NCI-H187 treated with DMSO at 0.1 percent for 48 hours (cell line): Measurements from ENCODE around the gene SLC35D3.
"Not testable (repeated sequence)": the region's sequence is repeated elsewhere in the genome, so short reads cannot be mapped to it uniquely, and the experiment has no call there.

ENCODE experiments used
- DNase-seq: peaks from one replicate; lab custom pipeline; 2025; lab: John Stamatoyannopoulos, UW

Gene SLC35D3, protein sequence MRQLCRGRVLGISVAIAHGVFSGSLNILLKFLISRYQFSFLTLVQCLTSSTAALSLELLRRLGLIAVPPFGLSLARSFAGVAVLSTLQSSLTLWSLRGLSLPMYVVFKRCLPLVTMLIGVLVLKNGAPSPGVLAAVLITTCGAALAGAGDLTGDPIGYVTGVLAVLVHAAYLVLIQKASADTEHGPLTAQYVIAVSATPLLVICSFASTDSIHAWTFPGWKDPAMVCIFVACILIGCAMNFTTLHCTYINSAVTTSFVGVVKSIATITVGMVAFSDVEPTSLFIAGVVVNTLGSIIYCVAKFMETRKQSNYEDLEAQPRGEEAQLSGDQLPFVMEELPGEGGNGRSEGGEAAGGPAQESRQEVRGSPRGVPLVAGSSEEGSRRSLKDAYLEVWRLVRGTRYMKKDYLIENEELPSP

DNA sequence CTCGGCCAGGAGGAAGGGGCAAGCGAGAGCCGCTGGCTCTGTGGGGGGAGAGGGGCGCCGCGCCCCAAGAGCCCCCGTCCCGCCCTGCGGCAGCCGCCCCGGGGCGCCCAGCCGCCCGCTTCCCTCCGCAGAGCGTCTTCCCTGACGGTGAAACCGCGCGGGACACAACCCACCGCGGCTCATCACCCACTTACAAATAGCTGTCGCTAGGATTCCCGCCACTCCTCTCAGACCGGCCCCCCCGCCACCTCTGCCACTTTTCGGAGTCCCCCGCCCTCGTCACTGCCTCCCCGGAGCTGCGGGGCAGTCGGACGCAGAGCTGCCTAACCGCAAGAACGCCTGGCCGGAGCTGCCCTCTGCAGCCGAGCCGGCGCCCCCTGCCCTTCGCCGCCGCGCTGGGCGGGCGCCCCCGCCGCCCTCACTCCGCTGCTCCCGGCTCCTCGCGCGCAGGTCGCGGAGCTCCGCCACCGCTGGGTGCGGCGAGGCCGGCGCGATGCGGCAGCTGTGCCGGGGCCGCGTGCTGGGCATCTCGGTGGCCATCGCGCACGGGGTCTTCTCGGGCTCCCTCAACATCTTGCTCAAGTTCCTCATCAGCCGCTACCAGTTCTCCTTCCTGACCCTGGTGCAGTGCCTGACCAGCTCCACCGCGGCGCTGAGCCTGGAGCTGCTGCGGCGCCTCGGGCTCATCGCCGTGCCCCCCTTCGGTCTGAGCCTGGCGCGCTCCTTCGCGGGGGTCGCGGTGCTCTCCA lies at the start of gene SLC35D3:
TSS of gene SLC35D3 (plus strand) at position 366 of the 749 bp plus-strand sequence. CDS start at position 494, 128 bp downstream.
- no peak for DNase-seq

- DNase-seq = no peak
Measured at GRCh38 chr6:136873748-136874147, 48.4 kb upstream of the SLC35D3 start.

DNA sequence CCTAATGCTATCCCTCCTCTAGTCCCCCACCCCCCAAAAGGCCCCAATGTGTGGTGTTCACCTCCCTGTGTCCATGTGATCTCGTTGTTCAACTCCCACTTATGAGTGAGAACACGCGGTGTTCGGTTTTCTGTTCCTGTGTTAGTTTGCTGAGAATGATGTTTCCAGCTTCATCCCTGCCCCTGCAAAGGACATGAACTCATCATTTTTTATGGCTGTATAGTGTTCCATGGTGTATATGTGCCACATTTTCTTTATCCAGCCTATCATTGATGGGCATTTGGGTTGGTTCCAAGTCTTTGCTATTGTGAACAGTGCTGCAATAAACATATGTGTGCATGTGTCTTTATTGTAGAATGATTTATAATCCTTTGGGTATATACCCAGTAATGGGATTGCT lies 45.6 kb upstream of the SLC35D3 start:
- not testable (repeated sequence) for DNase-seq

DNA sequence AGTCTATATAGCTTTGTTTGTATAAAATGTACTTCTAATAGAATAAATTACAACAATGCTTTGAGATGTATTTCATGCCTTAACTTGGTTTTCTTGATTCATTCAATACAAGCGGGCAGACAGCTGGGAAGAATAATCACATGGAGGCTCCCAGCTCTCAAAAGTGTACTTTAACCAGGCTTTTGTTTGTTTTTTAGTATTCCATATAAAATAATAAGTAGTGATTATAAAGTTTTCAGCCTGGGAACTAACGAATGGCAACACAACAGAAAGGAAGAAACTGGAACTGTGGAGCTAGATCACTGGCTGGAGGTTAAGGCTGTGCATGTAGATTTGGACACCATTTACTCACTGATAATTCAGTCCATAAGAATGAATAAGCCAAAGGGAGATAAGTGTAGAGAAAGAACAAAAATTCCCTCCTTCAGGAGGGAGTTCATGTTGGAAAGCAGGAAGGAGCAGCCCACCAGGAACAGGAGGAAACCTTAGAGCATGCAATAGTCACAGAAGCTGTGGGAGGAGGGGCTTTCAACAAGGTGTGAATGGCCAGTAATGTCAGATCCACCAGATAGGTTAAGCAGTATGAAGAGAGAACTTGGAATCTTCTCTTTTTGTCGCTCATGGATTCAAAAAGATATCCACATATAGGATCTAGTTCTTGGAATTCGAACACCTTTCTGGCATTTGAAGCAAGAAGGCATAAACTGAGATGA lies 41.2 kb upstream of the SLC35D3 start:
- no peak for DNase-seq

- DNase-seq = no peak
Measured at GRCh38 chr6:136886091-136886490, 36.0 kb upstream of the SLC35D3 start.

GRCh38 chr6:136887953-136888352 lies 34.1 kb upstream of the SLC35D3 start:
- no peak for DNase-seq

DNA sequence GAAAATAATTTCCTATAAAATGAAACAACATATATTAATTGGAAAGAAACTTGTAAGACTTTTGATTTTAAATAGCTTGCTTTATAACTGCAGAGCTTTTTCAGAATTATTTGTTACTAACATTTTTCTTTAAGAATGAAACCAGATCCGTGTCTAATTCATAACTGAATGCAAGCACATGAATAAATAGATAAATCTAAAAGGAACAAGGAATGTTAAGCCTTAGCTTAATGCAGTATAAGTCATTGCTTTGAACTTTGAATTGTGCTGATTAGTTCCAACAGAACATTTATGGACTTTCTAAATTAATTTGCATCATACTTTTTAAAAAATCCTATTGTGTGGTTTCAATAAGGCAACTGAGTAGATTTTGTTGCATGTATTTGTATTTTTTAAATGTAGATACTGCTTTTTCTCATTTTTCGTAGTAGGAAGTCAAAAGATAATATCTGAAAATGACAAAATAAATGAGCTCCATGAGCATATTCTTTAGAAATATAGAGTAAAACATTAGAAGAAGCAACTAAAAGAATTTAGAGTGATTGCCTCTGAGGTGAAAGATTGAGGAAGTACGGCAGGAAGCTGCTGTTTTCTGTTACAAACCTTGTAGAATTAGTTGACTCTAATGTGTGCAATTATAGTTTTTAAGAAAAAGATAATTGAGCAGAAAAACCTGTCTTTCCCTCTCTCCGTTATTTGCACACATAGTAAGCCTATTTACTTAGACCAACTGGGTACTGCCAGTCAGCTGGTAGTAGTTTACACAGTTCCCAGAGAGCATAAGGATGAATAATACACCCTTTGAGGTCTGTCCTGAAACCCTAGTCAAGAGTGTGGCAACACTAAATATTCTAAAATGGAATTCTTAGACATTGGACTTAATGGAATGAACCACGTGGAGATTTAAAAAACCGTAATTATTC lies 32.6 kb upstream of the SLC35D3 start:
- no peak for DNase-seq

- DNase-seq = no peak
Measured at GRCh38 chr6:136890194-136890839, 31.8 kb upstream of the SLC35D3 start.

DNA sequence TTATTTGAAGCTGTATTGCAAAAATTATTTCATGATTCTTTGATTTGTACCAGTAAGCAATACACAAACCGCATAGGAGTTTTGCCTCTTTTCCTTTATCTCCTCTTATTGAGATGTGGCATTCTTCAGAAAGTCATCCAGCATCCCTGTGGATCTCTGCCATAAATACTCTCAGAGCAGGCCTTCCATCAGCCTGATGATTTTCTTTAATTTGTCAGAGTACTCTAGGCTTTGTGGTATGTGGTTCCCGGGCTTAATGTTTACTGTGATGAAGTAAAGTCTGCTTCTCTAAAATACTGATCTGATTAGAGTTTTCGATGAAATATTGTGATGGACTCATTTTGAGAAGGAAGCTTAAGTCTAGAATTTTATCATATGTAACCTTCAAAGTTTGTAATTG lies 31.1 kb upstream of the SLC35D3 start:
- no peak for DNase-seq

DNA sequence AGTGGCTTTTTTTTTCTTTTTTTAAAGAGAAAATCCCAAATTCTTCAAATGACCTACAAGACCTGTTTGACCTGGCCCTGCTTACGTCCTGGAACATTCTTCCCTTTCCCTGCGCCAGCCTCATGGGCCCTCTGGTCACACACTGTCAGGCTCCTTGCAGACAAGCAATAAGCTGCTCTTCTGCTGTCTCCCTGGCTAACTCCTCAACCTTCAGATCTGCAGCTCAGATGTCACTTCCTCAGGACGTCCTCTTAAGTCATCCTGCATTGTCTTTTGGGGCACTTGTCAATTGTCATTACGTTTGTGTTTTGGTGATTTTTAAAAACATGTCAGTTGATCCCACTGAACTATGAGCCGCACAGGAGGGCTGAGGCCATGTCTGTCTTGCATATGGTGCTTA lies 28.9 kb upstream of the SLC35D3 start:
- DNase-seq = no peak

- DNase-seq = no peak
Measured at GRCh38 chr6:136895901-136896300, 26.2 kb upstream of the SLC35D3 start.

DNA sequence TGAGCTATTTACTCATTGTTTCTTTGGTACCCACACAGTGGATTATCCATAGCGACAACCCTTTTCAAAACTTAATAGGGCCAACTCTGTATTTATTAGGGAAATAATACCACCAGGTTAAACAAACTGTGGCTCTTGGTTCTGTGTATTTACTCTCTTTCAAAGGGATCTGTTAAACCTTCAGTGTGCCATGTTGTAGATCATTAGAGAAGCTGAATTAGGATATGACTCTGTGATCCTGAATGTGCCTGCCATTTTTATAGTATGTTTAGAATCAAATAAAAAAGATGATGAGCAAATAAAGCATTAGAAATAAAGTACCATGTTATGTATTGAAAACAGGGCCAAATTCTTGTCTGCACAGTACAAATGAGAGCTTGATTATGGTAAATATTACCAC lies 25.0 kb upstream of the SLC35D3 start:
- no peak for DNase-seq

- no peak for DNase-seq
Measured at GRCh38 chr6:136901212-136901784, 20.8 kb upstream of the SLC35D3 start.

GRCh38 chr6:136904477-136904876 lies 17.6 kb upstream of the SLC35D3 start:
- DNase-seq = not testable (repeated sequence)

DNA sequence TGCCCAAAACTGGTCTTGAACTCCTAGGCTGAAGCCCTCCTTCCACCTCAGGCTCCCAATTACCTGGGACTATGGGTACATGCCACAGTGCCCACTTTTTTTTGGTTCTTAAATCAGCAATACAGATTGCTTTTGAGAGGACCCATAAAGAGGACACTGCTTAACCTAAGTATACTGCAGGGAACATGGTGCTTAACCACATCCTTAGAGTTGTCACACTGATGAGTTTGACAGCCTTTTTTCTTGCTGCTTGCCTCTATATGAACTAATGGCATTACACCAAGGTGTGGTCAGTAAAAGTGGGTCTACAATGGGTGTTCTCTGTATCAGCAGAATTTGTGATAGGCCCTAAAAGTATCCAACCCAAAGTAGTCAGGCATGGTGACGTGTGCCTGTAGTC lies 7.2 kb upstream of the SLC35D3 start:
- DNase-seq = no peak

- no peak for DNase-seq
Measured at GRCh38 chr6:136918706-136919105, 3.4 kb upstream of the SLC35D3 start.

GRCh38 chr6:136920216-136920615 lies 1.9 kb upstream of the SLC35D3 start:
- no peak for DNase-seq

DNA sequence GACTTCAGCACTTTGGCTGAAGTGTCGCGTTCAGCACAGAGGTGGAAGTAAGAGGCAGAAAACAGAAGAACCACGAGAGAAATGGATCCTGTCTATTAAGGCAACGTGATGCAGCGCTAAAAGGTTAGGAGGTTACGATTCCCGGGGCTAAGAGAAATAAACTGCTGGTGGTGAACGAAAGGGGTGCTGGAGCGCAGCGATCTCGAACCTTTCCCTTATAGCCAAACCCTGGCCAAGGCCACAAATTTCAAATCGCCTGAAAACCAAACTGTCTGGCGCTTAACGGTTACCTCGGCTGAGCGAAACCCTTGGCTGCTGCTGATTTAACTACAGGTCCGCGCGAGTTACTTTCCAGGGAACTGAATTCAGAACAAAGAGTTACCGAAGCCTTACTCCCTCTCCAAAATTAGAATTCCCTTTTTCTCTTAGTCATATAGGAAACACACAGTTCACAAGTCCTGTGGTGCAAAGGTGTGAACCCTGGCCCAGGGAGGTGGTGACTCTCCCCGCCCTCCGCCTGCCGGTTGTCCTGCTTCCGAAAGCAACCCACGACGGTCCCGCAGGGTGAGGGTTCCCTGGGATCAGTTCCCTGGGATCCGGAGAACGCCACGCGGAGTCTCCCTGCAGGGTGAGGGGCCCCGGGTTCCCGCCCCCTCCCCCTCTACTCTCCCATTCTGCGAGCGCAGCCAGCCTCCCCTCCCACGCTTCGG lies 1.3 kb upstream of the SLC35D3 start:
- no peak for DNase-seq

GRCh38 chr6:136921381-136921935 lies 643 bp upstream of the SLC35D3 start:
- DNase-seq = no peak

DNA sequence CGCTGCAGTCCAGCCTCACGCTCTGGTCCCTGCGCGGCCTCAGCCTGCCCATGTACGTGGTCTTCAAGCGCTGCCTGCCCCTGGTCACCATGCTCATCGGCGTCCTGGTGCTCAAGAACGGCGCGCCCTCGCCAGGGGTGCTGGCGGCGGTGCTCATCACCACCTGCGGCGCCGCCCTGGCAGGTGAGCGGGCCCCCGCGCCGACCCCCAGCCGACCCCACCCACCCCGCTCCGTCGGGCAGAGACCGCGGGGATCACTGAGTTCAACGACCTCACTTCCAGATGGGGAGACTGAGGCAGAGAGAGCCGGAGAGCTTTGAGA lies 545 bp downstream of the SLC35D3 start:
- DNase-seq = no peak
